Coronary artery (tissue), 2 donors: ENCODE results near the gene POLE.
A peak's percentile ranks its signal among the peaks of the same experiment; 100 is the strongest.

Source experiments
- DNase-seq: peaks from one replicate; pipeline ENCODE4 v3.0.0-alpha.2; 2017; ENCODE audit warnings: low spot score
- H3K27ac ChIP-seq, 2 donors: fragments of 200-600 bp; sonication (generic); one replicate each; pipeline ENCODE4 v1.5.1; 2016 to 2019
- H3K4me3 ChIP-seq: fragments of 200-600 bp; sonication (generic); 2 replicates; pipeline ENCODE4 v1.5.1; 2016; ENCODE audit warnings: mild to moderate bottlenecking, moderate library complexity
- TF ChIP-seq, protein P1 (sequence below): fragments of 200-600 bp; sonication (generic); IDR thresholded peaks from one replicate; pipeline ENCODE4 v1.5.1; 2019; ENCODE audit warnings: antibody characterized with exemption

Gene POLE, protein sequence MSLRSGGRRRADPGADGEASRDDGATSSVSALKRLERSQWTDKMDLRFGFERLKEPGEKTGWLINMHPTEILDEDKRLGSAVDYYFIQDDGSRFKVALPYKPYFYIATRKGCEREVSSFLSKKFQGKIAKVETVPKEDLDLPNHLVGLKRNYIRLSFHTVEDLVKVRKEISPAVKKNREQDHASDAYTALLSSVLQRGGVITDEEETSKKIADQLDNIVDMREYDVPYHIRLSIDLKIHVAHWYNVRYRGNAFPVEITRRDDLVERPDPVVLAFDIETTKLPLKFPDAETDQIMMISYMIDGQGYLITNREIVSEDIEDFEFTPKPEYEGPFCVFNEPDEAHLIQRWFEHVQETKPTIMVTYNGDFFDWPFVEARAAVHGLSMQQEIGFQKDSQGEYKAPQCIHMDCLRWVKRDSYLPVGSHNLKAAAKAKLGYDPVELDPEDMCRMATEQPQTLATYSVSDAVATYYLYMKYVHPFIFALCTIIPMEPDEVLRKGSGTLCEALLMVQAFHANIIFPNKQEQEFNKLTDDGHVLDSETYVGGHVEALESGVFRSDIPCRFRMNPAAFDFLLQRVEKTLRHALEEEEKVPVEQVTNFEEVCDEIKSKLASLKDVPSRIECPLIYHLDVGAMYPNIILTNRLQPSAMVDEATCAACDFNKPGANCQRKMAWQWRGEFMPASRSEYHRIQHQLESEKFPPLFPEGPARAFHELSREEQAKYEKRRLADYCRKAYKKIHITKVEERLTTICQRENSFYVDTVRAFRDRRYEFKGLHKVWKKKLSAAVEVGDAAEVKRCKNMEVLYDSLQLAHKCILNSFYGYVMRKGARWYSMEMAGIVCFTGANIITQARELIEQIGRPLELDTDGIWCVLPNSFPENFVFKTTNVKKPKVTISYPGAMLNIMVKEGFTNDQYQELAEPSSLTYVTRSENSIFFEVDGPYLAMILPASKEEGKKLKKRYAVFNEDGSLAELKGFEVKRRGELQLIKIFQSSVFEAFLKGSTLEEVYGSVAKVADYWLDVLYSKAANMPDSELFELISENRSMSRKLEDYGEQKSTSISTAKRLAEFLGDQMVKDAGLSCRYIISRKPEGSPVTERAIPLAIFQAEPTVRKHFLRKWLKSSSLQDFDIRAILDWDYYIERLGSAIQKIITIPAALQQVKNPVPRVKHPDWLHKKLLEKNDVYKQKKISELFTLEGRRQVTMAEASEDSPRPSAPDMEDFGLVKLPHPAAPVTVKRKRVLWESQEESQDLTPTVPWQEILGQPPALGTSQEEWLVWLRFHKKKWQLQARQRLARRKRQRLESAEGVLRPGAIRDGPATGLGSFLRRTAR (N-terminal part only)

DNA sequence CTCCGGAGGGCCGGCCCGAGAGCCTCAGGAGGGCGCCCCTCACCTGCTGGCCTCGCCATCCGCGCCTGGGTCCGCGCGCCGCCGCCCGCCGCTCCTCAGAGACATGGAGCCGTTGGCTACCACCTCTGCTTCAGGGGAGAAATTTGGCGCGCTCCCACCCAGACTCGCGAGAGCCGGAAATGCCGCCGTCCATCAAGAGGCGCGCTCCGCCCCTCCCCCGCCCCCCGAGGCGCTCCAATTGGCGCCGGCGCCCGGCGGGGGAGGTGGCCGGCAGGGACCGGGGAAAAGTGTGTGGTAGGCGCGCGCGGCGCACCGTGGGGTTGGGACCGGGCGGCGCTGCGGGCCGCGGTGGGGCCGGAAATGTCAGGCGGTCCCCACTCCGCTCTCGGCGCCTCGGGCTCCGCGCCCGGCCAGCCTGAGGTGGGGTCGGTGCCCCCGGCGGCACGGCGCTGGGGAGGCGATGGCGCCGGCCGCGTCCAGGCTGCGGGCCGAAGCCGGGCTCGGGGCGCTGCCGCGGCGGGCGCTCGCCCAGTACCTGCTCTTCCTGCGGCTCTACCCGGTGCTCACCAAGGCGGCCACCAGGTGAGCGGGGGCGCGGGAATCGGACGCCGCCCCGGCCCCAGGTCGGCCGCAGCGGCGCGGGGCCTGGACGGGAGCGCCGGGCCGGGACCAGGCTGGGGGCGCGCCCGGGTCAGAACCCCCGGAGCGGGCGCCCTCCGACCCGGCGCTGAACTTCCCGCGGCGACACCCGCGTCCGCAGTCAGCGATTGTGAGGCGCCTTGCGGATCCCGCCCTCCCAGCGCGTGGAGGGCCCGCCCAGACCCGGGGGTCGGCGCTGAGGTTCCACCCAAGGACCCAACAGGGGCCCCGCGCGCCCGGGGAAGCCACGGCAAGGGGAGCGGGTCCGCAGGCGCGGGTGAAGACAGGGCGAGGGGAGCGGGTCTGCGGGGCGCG lies at the start of gene POLE, which contains the start of gene PXMP2:
Gene POLE, minus strand, starts transcription at position 132 of the 954 bp plus-strand sequence. Its CDS starts 27 bp downstream, at position 105.
Gene PXMP2, plus strand, starts transcription at position 377 of the 954 bp plus-strand sequence. Its CDS starts 84 bp downstream, at position 461.
- TF ChIP-seq, protein P1, sequence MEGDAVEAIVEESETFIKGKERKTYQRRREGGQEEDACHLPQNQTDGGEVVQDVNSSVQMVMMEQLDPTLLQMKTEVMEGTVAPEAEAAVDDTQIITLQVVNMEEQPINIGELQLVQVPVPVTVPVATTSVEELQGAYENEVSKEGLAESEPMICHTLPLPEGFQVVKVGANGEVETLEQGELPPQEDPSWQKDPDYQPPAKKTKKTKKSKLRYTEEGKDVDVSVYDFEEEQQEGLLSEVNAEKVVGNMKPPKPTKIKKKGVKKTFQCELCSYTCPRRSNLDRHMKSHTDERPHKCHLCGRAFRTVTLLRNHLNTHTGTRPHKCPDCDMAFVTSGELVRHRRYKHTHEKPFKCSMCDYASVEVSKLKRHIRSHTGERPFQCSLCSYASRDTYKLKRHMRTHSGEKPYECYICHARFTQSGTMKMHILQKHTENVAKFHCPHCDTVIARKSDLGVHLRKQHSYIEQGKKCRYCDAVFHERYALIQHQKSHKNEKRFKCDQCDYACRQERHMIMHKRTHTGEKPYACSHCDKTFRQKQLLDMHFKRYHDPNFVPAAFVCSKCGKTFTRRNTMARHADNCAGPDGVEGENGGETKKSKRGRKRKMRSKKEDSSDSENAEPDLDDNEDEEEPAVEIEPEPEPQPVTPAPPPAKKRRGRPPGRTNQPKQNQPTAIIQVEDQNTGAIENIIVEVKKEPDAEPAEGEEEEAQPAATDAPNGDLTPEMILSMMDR: no peak
- peak; percentile 96 for DNase-seq
- peak within 1 kb of the TSS; percentile 83 for H3K4me3 ChIP-seq
- peak within 1 kb of the TSS; percentile 46 to 76 for H3K27ac ChIP-seq

DNA sequence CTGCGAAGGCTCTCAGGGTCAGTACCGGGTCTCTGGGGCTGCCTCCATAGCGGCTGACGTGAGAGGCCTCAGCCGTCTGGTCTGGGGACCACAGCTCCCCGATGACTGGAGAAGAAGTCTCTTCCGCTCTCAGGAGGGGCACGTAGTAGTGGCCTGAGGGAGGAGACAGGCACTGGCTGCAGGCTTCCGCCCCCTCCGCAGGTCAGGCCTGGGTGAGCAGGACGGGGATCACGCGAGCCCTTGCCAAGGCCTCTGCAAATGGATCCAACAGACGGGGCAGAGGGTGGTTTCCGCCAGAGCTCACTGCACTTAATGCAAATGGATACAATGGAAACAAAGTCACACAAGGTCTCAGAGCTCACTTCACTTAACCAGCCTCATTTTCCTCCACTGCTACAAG lies 49.8 kb upstream of the POLE start:
- TF ChIP-seq, protein P1: no peak
- Histone ChIP-seq H3K27ac (no peak overlapping the region), H3K4me3 (no peak overlapping the region)
- no peak for DNase-seq

DNA sequence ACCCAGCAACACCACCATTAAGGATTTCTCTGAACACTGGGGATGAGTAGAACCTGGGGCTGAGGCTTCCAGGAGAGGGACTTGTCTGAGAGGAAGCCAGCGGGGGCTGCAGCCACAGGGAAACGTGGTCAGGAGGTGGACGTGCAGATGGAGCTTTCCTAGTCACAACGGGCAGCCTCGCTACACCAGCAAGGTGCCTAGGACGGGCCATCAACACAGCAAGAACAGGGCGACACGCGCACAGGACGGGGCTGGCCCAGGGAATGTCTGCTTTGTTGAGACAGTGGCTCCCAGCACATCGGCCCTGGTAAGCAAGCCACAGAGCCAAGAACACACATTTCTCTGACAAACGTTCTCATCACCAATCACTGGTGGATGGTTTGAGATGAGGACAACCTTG lies 49.2 kb upstream of the POLE start:
- no peak for DNase-seq
- Histone ChIP-seq H3K27ac (no peak overlapping the region), H3K4me3 (no peak overlapping the region)
- TF ChIP-seq, protein P1: no peak

DNA sequence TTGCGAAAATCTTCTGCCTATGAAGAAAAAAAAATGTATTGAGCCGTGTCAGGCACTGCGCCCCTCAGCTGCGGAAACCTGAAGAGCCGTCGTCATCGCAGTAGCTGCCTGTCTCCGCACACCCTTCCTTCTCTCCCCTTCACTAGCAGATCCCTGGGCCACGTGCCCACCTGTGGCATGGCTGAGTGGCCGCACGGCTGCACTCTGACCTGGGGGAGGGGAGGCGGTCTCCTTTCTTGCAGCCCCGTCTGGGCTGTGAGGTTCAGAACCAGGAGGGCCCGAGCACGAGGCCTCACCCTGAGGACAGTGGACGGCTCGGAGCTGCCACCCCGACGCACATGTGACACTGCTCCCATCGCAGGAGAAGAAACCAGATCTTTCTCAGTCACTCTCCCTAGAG lies 48.4 kb upstream of the POLE start:
- TF ChIP-seq, protein P1: no peak
- H3K4me3 ChIP-seq: no peak overlapping the region
- no peak for DNase-seq
- no peak overlapping the region for H3K27ac ChIP-seq

DNA sequence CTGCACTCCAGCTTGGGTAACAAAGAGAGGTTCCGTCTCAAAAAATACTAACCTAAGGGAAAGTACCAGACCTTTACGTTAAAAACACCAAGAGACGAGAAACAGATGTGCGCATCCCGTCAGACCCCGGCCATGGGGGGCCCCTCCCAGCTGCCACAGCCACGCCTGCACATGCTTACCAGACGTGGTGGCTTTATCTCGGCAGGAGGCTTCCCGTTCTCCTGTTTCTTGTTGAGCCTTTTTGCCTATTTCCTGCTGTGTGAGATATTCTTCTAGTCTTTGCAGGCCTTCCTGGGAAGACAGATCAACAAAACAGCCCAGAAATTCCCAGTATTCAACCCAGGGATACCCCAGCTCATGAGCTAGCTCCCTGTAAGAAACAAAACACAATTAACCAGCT lies 47.1 kb upstream of the POLE start:
- TF ChIP-seq, protein P1: no peak
- no peak for DNase-seq
- H3K4me3 ChIP-seq: no peak overlapping the region
- H3K27ac ChIP-seq: no peak overlapping the region
